Tongue (tissue), 2 donors: ENCODE results near the gene CDKN1C. TPM values are rescaled to one million over a fixed set of nuclear protein-coding genes. Genes with fewer than 3 reads are reported as not detected.

Experiments
- DNase-seq: peaks from one replicate; pipeline ENCODE4 v3.0.0-alpha.2; 2015
- total RNA-seq: library from RNA; depleted of rRNA; stranded (reverse); fragments of >200 nt; gene quantifications from one replicate; pipeline ENCODE4 v1.2.3, GENCODE V29; 2014

CDKN1C gene
- total RNA-seq, 1 donor from 2014 or later, result 311 TPM

DNA sequence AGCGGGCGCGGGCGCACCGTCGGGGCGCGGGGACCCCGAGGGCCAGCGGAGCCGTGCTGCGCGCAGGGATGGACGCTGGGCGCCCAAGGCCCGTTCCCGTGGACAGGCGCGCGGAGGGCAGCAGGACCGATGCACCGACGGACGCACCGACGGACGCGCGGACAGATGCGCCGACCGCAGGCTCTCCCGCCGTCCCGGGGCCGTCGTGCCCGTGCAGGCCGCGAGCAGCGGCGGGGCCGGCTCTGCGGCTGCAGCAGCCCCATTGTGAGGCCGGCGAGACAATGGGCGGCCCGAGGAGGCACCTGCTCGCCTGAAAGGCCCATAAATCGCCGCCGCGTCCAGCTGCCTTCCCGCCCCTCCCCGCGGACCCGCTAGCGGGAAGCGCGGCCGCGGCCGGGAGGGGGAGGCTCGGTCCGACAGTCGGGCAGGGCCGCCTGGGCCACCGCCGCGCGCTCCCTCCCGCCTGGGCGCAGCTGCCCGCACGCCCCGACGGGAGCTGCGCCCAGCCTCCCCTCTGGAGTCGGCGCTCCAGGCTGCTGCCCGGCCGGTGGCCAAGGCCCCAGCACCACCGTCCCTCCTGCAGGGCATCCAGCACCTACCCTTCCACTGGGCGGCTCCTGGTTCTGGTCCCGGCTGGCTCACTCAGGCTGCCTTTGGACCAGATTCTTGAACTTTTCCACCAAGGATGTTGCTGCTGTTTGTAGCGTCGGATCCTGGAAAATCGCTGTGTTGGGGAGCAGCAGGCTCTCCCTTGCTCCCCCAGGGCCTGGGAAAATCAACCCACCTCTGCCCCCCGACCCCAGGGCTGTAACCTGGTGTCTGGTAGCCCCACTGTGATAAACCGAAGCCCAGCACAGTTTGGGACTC lies 15.8 kb downstream of the CDKN1C start:
- peak; percentile 35 for DNase-seq

DNA sequence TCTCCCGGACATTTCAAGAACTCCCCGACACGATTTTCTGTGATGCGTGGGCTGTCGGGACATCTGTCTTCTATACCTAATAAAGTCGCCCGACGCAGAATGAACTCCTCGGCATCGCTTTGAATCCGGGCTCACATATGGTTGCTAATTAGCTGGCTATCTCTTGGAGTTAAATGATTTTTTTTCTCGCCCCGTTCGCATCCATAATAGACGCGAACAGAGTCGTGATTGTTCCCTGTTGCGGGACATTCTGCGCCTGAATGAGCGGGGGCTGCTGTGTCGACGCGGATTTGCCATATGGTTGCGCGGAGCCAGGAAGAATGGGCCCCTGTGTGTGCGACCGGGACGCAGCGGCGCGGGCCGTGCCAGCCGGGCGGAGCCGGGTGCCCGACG lies 16.4 kb downstream of the CDKN1C start:
- DNase-seq, result no peak

- DNase-seq, result no peak
These were observed 17.0 kb downstream of the CDKN1C start for GRCh38 chr11:2868506-2869133.

GRCh38 chr11:2867722-2868505 lies 17.7 kb downstream of the CDKN1C start:
- peak; percentile 85 for DNase-seq

DNA sequence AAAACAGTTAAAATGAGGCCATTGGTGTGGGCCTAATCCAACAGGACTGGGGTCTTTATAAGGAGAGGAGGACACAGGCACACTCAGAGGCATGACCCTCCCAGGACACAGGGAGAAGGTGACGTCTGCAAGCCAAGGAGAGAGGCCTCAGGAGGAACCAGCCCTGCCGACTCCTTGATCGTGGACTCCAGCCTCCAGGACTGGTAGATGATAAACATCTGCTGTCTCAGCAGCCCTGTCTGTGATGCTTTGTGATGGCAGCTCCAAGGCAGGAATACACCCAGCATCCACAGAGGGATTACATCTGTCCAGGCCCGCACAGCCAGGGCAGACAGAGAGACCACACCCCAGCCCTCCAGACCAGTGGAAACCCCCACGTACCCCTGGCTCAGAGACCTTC lies 18.4 kb downstream of the CDKN1C start:
- peak; percentile 14 for DNase-seq

DNA sequence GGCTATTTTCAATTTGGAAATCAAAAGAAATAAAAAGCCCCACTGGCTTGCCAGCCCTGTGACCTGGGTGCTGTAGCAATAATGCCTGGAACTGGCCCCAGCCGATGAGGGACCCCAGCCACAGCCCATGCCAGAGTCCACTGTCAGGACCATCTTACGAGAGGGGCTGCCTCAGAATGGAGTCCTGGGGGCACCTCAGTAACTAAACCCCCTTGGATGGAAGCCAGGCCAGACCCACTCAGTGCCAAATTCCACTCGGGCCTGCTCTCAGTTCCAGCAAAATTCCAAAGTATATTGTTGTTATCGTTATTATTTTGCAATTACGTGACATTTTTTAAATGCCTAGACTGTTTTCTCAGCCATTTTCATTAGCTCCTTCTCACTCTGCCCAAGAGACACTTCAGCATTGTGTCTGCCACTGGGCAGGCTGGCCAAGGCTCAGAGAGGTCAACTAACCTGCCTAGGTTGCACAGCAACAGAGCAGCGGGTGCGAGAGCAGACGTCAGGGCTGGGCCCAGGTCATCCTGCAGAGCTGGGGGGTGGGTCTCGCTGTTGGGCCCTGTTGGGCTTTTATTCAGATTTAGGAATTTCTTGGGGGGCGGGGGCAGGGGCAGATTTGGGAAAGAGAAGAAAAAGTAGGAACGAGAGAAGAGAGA lies 19.5 kb downstream of the CDKN1C start:
- no peak for DNase-seq

GRCh38 chr11:2864901-2865300 lies 20.7 kb downstream of the CDKN1C start:
- peak; percentile 60 for DNase-seq

GRCh38 chr11:2863276-2863618 lies 22.3 kb downstream of the CDKN1C start:
- DNase-seq, result no peak

DNA sequence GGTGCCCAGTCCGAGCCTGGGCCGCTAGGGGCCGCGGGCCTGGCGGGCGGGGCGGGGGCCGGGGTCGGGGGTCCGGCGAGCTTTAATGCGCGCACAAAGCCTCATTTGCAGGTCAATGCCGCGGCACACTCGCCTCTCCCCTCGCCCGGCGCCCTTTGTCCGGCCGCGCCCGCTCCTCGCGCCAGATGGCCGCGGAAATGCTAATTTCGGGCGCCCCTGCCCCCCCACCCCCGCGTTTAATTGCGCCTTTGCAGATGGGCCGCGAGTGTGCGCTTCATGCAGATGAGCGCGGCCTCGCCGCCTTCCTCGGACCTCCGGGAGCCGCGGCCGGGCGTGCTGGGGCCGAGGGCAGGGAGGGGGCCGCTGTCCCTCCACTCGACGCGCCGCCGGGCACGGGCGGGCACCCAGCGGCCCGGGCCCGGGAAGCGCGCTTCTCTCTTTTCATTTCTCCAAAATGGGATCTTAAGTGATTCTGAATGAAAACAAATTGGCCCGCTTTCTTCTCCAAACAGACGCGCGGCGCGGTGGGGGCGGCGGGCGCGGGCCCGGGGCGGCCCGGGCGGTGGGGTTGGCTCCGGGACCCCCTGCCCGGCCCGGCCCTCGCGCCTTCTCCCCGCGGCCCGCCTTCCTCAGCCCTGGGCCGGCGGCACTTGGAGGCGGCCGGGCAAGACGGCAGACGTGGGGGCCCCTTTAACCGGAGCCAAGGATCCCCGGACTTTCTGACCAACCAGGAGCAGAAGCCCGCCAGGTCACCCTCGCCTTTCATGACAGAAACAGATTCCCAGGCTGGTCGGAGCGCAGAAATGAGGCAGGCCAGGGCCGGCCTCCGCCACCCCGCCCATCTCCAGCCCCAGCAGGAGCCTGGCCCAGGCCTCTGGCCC lies 22.9 kb downstream of the CDKN1C start:
- peak; percentile 14 for DNase-seq

GRCh38 chr11:2860636-2861035 lies 24.9 kb downstream of the CDKN1C start:
- DNase-seq, result no peak

DNA sequence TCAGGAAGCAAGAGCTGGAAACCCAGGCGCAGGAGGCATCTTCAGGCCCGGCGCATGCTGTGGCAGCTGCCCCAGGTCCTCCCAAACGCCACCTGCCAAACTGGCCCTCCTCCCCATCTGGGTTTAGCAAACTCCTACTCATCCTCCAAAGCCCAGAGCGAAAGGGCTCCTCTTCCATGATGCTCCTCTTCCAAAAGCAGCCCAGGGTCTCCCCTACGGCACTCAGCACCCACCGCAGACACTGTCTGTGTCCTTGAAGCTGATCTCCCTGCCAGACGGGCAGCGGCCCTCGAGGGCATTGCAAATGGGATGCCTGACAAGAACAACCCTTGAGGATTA lies 25.9 kb downstream of the CDKN1C start:
- DNase-seq, result no peak

GRCh38 chr11:2858995-2859698 lies 26.4 kb downstream of the CDKN1C start:
- no peak for DNase-seq

DNA sequence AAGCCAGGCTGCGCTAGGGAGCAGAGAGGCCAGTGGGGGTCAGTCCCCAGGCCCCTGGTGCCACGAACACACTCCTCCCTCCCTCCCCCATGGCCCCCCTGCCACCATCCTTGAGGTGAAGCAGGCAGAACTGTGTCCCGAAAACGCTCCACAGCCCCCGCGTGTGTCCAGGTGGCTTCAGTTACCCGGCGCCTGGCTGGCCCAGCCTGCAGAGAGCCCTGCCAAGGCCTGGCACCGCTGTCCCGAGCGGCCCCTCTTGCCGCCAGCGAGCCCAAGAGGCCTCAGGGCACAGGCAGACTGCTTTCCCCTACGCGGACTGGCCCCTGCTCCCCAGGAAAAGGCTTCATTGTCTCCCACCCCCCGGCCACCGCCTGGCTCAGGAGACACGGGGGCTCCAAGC lies 27.7 kb downstream of the CDKN1C start:
- DNase-seq, result no peak

DNA sequence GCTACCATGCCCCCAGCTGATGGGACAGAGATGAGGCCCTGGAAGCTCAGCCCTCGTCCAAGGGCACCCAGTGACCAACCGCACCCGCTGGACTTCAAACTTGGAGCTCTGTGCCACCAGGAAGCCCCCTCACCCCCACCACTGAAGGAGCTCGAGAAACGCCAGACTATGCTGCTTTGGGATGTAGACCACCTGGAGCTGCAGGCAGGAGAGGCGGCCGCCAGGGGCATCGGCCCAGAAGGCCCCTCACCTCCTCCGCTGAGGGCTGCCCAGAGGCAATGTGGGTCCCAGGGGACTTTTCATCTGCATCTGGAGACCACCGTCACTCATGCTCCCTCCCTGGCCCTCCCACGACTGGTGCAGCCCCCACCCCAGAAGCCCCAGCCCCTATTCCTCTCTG lies 28.3 kb downstream of the CDKN1C start:
- no peak for DNase-seq

- no peak for DNase-seq
These were observed 30.4 kb downstream of the CDKN1C start for GRCh38 chr11:2855162-2855561.

GRCh38 chr11:2853997-2854560 lies 31.5 kb downstream of the CDKN1C start:
- no peak for DNase-seq

- DNase-seq, result no peak
These were observed 32.2 kb downstream of the CDKN1C start for GRCh38 chr11:2853401-2853800.

DNA sequence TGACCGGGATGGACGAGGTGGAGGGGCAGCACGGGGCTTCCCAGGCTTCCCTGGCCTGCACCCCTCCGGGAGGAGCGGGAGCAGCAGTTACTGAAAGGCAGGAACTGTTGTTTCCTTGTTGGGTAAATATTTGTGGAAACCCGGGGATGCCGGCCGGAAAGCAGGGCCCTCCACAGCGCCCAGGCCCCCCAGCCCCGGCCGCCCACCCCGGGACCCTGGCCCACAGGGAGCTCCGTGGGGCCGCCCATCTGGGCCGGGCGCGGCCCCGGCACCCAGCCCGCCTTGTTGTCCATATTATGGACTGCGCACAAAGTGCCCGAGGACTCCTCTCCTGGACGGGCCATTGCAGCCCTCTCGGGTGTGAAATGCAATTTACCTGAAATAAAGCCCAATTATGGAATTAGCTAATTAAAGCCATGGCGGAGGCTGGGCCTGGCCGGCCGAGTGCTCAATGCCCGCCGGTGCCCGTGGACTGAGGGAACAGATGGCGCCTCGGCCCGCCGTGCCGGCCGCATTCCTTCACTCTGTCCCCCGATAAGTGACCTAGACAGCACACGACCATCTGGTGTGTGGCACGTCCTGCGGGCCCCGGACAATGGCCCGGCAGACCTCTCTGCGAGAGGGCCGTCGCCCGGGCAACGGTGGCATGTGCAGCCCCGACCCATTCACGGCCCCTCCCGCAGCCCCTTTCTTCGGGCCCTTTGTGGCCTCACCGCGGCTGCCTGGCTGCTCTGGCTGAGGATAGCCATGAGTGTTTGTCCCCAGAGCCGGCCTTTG lies 35.4 kb downstream of the CDKN1C start:
- DNase-seq, result no peak

DNA sequence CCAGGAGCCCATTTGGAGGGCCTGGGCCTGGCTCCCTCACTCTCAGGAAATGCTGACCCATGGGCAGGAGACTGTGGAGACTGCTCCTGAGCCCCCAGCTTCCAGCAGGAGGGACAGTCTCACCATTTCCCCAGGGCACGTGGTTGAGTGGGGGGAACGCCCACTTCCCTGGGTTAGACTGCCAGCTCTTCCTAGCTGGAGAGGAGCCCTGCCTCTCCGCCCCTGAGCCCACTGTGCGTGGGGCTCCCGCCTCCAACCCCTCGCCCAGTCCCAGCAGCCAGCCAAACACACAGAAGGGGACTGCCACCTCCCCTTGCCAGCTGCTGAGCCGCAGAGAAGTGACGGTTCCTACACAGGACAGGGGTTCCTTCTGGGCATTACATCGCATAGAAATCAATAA lies 37.1 kb downstream of the CDKN1C start:
- DNase-seq, result no peak

DNA sequence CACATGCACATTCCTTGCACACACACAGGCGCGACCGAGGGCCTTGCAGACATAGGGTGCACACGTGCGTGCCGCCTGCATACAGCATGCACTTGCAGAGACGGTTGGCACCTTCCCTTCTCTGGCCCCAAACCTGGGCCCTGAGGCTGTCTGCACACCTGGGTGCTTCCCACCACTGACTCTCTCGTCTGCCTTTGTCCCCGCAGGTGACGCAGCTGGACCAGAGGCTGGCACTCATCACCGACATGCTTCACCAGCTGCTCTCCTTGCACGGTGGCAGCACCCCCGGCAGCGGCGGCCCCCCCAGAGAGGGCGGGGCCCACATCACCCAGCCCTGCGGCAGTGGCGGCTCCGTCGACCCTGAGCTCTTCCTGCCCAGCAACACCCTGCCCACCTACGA lies 38.0 kb downstream of the CDKN1C start:
- no peak for DNase-seq
